Right lobe of liver (tissue), 6 donors: Measurements from ENCODE around the gene PPOX. TPM values are rescaled to one million over a fixed set of nuclear protein-coding genes. Genes with fewer than 3 reads are reported as not detected.

Experiments used
- ATAC-seq, 4 donors: fragments of 200-7000 bp; cut with Tn5 transposase; one replicate each; pipeline ENCODE4 v1.9.1; 2020; ENCODE audit warnings: mild to moderate bottlenecking in 4 of 4, moderate library complexity in 4 of 4
- DNase-seq, 3 donors: peaks; one replicate each; pipeline ENCODE4 v3.0.0-alpha.2; 2020
- H3K27ac ChIP-seq, 3 donors: fragments of 200-600 bp; one replicate each; pipeline ENCODE4 v1.8.0; 2022
- H3K27me3 ChIP-seq, 2 donors: fragments of 200-600 bp; one replicate each; pipeline ENCODE4 v1.8.0; 2022
- H3K36me3 ChIP-seq, 4 donors: fragments of 200-600 bp; sonication (generic) in 1 of 4; one replicate each; pipeline versions ENCODE4 v1.5.1 to v1.8.0; 2017 to 2022; ENCODE audit warnings: control low read depth in 1 of 4
- H3K4me1 ChIP-seq, 4 donors: fragments of 200-600 bp; sonication (generic) in 1 of 4; one replicate each; pipeline versions ENCODE4 v1.5.1 to v1.8.0; 2017 to 2022; ENCODE audit warnings: control low read depth in 1 of 4
- H3K4me3 ChIP-seq, 3 donors: fragments of 200-600 bp; one replicate each; pipeline ENCODE4 v1.8.0; 2022
- H3K9me3 ChIP-seq, 4 donors: fragments of 200-600 bp; sonication (generic) in 1 of 4; one replicate each; pipeline versions ENCODE4 v1.5.1 to v1.8.0; 2017 to 2022; ENCODE audit warnings: control low read depth in 1 of 4
- POLR2A ChIP-seq: fragments of 450-650 bp; IDR thresholded peaks from one replicate; pipeline ENCODE4 v1.6.1; 2017; ENCODE audit warnings: antibody characterized with exemption, mild to moderate bottlenecking
- WGBS: methylation state at CpG from one replicate; pipeline ENCODE4 v1.1.6; 2018; ENCODE audit warnings: low coverage, low lambda C conversion rate; ENCODE audit not compliant: insufficient coverage; ENCODE audit errors: missing lambda C conversion rate; 5-methylcytosine and 5-hydroxymethylcytosine counted together
- intact Hi-C, 2 donors: fragments of 100-400 bp; cut with DNase I; formaldehyde crosslinking; loops; one replicate each; pipeline versions ENCODE4 v1.11.2 to v1.14.1; 2022
- total RNA-seq, 6 experiments: library from RNA; depleted of rRNA in 2 of 6; stranded (reverse); fragments of >200 nt in 2 of 6; fragmentation: NEBNext Ultra II Directional in 3 of 6; extraction: Animal tissue kit (Norgen Biotek cat#: 25700) in 3 of 6; gene quantifications; one replicate each; pipeline versions ENCODE4 v1.1.0 to v1.2.4, GENCODE V29; 2016 to 2023
- TF ChIP-seq, protein P1 (sequence below), 4 donors: fragments of 200-600 bp in 3 of 4; fragments of 450-650 bp in 1 of 4; IDR thresholded peaks; one replicate each; pipeline versions ENCODE4 v1.5.1 to v1.8.0; 2016 to 2022; ENCODE audit warnings: antibody characterized with exemption in 4 of 4, mild to moderate bottlenecking in 2 of 4
- donor health status: DM: no; HTN: yes; CAD: no.
- donor health status: DM: no; HTN: no; CAD: no.
- donor health status: DM: no; HTN: no; CAD: no.
- donor health status: DM: no; HTN: yes; CAD: no.
- donor health status: DM: no; HTN: yes; CAD: no.

The PPOX gene
- total RNA-seq, 6 experiments from 2014 or later = 7.6 to 14.3 (median 9.5) TPM

DNA sequence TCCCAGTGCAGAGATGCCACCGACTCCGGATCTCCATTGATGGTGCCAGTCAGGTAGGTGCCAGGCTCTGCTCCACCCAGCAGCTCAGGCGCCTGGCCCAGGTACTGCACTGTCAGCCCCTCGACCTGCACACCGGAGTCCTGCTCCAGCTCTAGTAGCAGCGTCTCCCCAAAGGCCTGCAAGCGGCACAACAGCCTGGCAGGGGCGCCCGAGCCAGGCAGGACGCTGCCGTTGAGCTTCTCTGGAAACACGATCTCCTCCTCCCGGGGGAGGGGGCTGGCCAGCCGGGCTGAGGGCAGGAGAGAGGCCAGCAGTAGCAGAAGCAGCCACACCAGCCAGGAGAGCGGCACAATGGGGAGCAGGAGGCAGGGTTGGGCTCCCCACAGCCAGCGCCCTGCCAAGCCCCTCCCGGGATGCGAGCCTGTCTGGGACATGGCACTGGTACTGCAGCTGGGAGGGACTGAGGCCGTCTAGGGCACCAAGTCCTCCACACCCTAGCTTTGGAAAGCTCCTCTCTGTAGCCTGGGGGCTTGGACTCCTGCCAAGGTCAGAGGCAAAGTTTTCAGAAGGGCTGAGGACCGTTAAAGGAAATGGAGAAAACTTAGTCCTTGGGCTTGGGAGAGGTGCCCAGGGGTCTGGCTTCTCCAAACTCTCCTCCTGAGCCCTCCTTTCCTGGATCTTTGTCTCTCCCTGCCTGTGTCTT lies 32.1 kb downstream of the PPOX start:
- Histone ChIP-seq H3K4me1 (peaks cover 0 to 27% (median 14%) of the 10 kb centered on the region in 4 donors), H3K9me3 (no peaks in the 10 kb centered on the region), H3K27ac (peak overlapping the region; percentile 55 to 95 (median 92)), H3K4me3 (peak overlapping the region; percentile 19 to 38 (median 23)), H3K27me3 (no peaks in the 10 kb centered on the region), H3K36me3 (peaks cover 0 to under 1% (median 0%) of the 10 kb centered on the region in 4 donors)
- ATAC-seq = no peak
- peak in 1 of 3 donors; percentile 30 for DNase-seq
- intact Hi-C loops = loop anchor here (10.0 kb wide), 2 partner anchors 176 to 186 kb away; no protein-coding TSS in a partner anchor
- WGBS = 13% methylated on average over 7 of the region's 20 CpGs
- TF ChIP-seq, protein P1, sequence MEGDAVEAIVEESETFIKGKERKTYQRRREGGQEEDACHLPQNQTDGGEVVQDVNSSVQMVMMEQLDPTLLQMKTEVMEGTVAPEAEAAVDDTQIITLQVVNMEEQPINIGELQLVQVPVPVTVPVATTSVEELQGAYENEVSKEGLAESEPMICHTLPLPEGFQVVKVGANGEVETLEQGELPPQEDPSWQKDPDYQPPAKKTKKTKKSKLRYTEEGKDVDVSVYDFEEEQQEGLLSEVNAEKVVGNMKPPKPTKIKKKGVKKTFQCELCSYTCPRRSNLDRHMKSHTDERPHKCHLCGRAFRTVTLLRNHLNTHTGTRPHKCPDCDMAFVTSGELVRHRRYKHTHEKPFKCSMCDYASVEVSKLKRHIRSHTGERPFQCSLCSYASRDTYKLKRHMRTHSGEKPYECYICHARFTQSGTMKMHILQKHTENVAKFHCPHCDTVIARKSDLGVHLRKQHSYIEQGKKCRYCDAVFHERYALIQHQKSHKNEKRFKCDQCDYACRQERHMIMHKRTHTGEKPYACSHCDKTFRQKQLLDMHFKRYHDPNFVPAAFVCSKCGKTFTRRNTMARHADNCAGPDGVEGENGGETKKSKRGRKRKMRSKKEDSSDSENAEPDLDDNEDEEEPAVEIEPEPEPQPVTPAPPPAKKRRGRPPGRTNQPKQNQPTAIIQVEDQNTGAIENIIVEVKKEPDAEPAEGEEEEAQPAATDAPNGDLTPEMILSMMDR (IDR thresholded peaks at IDR 0.05) = no peak

DNA sequence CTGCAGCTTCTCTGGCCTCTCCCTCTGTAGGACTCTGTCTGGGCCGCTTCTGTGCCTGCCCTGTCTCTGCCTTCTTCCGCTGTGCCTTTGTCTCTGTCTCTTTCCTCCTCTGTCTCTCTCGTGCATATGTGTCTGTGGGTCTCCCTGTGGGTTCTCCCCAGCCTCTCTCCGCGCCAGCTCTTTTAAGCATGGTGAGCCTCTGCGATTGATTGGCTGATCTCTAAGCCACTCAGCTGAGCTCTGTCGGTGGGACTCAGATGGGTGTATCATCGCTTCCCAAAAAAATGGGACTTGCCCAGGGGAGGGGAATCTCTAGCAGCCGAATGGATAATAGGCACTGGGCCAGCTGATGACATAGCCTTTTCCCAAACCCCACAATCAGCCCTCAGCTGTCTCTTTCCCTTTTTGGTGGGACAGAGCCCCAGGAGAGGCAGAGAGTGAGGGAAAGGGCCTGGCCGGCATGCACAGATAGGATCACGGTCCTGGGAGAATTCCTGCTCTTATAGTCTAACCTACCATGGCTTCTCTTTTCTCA lies 32.7 kb downstream of the PPOX start, which contains the start of gene ADAMTS4:
ADAMTS4 (minus strand) TSS at position 158 of the 535 bp plus-strand sequence. CDS start 427 bp downstream, outside the sequence.
- 59% methylated on average over 5 of the region's 11 CpGs for WGBS
- H3K27ac ChIP-seq = peak within 1 kb of the TSS; percentile 55 to 95 (median 92)
- H3K4me1 ChIP-seq = peaks cover 0 to 28% (median 11%) of the 10 kb centered on the region in 4 donors
- TF ChIP-seq, protein P1 (IDR thresholded peaks at IDR 0.05) = no peak
- peak; percentile 73 for TF ChIP-seq POLR2A
- H3K4me3 ChIP-seq = peak within 1 kb of the TSS; percentile 19 to 38 (median 23)
- peaks cover 0 to 6% (median under 1%) of the 10 kb centered on the region in 4 donors for H3K36me3 ChIP-seq
- ATAC-seq = peak in 1 of 4 donors; percentile 3
- no peaks in the 10 kb centered on the region for H3K27me3 ChIP-seq
- DNase-seq = peak in 1 of 3 donors; percentile 49
- H3K9me3 ChIP-seq = no peaks in the 10 kb centered on the region
- intact Hi-C loops = loop anchor here (10.0 kb wide), 2 partner anchors 176 to 186 kb away; no protein-coding TSS in a partner anchor

DNA sequence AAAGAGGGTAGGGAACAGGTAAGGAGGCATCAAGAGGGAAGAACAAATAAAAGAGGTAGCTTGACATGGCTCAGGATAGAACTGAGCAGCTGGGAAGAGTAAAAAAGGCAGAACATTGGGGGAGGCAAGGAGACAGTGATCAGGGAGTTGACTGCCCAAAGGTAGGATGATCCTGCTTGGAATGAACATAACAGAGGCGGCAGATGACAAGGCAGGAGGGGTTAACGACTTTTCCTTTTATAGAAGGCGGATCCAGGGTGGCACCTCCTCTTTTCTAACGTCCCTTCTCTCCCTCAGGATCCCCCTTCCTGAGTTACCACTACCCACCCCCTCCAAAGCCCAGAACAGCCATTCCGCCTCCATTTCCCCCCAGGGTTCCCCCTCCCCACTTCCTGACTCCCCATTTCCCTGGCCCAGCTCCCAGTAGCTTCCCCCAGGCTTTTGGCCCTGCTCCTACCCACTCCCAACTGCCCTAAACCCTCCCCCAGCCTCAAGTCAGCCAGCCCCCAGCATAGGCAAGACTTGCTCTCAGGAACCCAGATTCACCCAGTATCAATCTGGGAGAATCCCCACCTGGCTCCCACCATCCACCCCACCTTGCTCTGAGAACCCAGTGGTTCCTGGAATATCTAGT lies 33.4 kb downstream of the PPOX start:
- Histone ChIP-seq H3K9me3 (no peaks in the 10 kb centered on the region), H3K27me3 (no peaks in the 10 kb centered on the region), H3K36me3 (peaks cover 0 to 11% (median 4%) of the 10 kb centered on the region in 4 donors), H3K27ac (peak overlapping the region; percentile 55 to 95 (median 92)), H3K4me3 (no peak overlapping the region), H3K4me1 (peaks cover 0 to 24% (median 8%) of the 10 kb centered on the region in 4 donors)
- intact Hi-C loops = loop anchor here (10.0 kb wide), 2 partner anchors 175 to 185 kb away; no protein-coding TSS in a partner anchor
- no peak for TF ChIP-seq POLR2A
- TF ChIP-seq, protein P1 (IDR thresholded peaks at IDR 0.05) = no peak
- 62% methylated on average over 5 of the region's 5 CpGs for WGBS
- DNase-seq = no peak
- ATAC-seq = no peak

DNA sequence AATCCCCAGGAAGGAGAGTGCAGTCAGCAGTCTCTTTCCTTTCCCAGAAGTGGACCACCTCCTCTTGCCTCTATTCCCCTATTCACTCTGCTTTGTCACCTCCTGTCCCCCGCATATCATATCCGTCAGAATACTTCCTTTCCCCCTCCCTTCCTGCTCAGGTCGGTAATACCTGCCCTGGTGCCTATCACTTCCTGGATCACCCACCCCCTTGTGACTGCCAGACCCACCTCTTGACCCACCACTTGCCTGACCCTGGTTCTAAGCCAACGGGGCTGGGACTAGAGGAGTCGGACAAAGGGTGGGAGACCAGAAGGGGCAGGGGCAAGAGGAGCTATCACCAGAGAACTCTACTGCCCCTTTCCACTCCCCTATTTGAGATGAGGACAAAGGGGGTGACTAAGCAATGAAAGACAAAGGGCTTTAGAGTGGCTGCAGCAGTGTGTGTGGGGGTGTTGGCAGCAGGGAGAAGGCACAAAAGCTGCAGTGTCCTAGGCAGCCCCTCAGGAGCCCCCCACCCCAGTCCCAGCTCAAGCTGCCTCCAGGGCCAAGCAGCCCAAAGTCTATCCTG lies 34.3 kb downstream of the PPOX start:
- no peaks in the 10 kb centered on the region for H3K9me3 ChIP-seq
- DNase-seq (no peak), ATAC-seq (no peak)
- 51% methylated on average over 4 of the region's 5 CpGs for WGBS
- intact Hi-C loops = no loop called here
- H3K4me3 ChIP-seq = no peak overlapping the region
- peaks cover 0 to 14% (median 5%) of the 10 kb centered on the region in 4 donors for H3K36me3 ChIP-seq
- TF ChIP-seq, protein P1 (IDR thresholded peaks at IDR 0.05) = no peak
- TF ChIP-seq POLR2A = no peak
- peak overlapping the region; percentile 92 to 96 (median 95) for H3K27ac ChIP-seq
- no peaks in the 10 kb centered on the region for H3K27me3 ChIP-seq
- peaks cover 0 to 24% (median 8%) of the 10 kb centered on the region in 4 donors for H3K4me1 ChIP-seq
